Stimulated activated CD8-positive, alpha-beta memory T cell treated with anti-CD3 and anti-CD28 coated beads, Interleukin-7, amount 100 ng/mL, for 24 hours (primary cell): ENCODE measurements around the gene DDX52.
A peak's percentile ranks its signal among the peaks of the same experiment; 100 is the strongest.
"Not testable (repeated sequence)": the region's sequence is repeated elsewhere in the genome, so short reads cannot be mapped to it uniquely, and the experiment has no call there.

ENCODE experiments used
- DNase-seq: peaks from one replicate; pipeline ENCODE4 v3.0.0-alpha.2; 2020; ENCODE audit warnings: low read depth

DDX52 gene

GRCh38 chr17:37643118-37643766, at the start of gene DDX52:
Gene DDX52 (minus strand): TSS chr17:37643446. CDS start chr17:37643420, 26 bp downstream.
- peak; percentile 77 for DNase-seq

- no peak for DNase-seq
These were observed 48.6 kb upstream of the DDX52 start for GRCh38 chr17:37691807-37692206.

GRCh38 chr17:37689317-37689716, 46.1 kb upstream of the DDX52 start:
- no peak for DNase-seq

GRCh38 chr17:37683454-37683984, 40.3 kb upstream of the DDX52 start:
- DNase-seq, result no peak

GRCh38 chr17:37682007-37682406, 38.8 kb upstream of the DDX52 start:
- DNase-seq, result no peak

GRCh38 chr17:37679995-37680394, 36.7 kb upstream of the DDX52 start:
- not testable (repeated sequence) for DNase-seq

- no peak for DNase-seq
These were observed 34.8 kb upstream of the DDX52 start for GRCh38 chr17:37678036-37678435.

GRCh38 chr17:37677021-37677420, 33.8 kb upstream of the DDX52 start:
- DNase-seq, result no peak

GRCh38 chr17:37676115-37676925, 33.1 kb upstream of the DDX52 start:
- DNase-seq, result no peak

- no peak for DNase-seq
These were observed 31.3 kb upstream of the DDX52 start for GRCh38 chr17:37674511-37674910.

- DNase-seq, result no peak
These were observed 30.1 kb upstream of the DDX52 start for GRCh38 chr17:37673386-37673785.

- no peak for DNase-seq
These were observed 29.4 kb upstream of the DDX52 start for GRCh38 chr17:37672548-37673078.

GRCh38 chr17:37671824-37672547, 28.7 kb upstream of the DDX52 start:
- no peak for DNase-seq

GRCh38 chr17:37671028-37671823, 28.0 kb upstream of the DDX52 start:
- no peak for DNase-seq

- no peak for DNase-seq
These were observed 23.8 kb upstream of the DDX52 start for GRCh38 chr17:37667039-37667438.

- no peak for DNase-seq
These were observed 21.0 kb upstream of the DDX52 start for GRCh38 chr17:37664214-37664613.

- DNase-seq, result no peak
These were observed 19.1 kb upstream of the DDX52 start for GRCh38 chr17:37662353-37662752.

GRCh38 chr17:37661400-37662014, 18.3 kb upstream of the DDX52 start:
- DNase-seq, result no peak

GRCh38 chr17:37659925-37660324, 16.7 kb upstream of the DDX52 start:
- no peak for DNase-seq

GRCh38 chr17:37657202-37657601, 14.0 kb upstream of the DDX52 start:
- DNase-seq, result no peak

- no peak for DNase-seq
These were observed 8.6 kb upstream of the DDX52 start for GRCh38 chr17:37651849-37652248.
